Liver (tissue), 9 donors: ENCODE data around the gene KIF26B. TPM values are rescaled to one million over a fixed set of nuclear protein-coding genes. Genes with fewer than 3 reads are reported as not detected.
A peak's percentile ranks its signal among the peaks of the same experiment; 100 is the strongest.

Source experiments
- DNase-seq: peaks from one replicate; pipeline ENCODE4 v3.0.0-alpha.2; 2017; ENCODE audit warnings: low spot score
- H3K27ac ChIP-seq, 2 donors: one replicate each; pipeline ENCODE4 v1.7.0; 2013; ENCODE audit warnings: inconsistent platforms in 2 of 2, low read length in 2 of 2, control low read depth in 1 of 2, low read depth in 1 of 2, mild to moderate bottlenecking in 1 of 2
- H3K27me3 ChIP-seq, 4 donors: one replicate each; pipeline versions ENCODE4 v1.6.1 to v1.7.0; 2013; ENCODE audit warnings: low read length in 3 of 4, inconsistent platforms in 1 of 4, mild to moderate bottlenecking in 1 of 4, moderate library complexity in 1 of 4; ENCODE audit not compliant: control insufficient read depth in 4 of 4, insufficient read depth in 4 of 4
- H3K36me3 ChIP-seq, 4 donors: one replicate each; pipeline versions ENCODE4 v1.6.1 to v1.7.0; 2013; ENCODE audit warnings: low read length in 3 of 4, mild to moderate bottlenecking in 3 of 4, low read depth in 1 of 4, moderate library complexity in 1 of 4; ENCODE audit not compliant: control insufficient read depth in 4 of 4, insufficient read depth in 3 of 4
- H3K4me1 ChIP-seq, 4 donors: one replicate each; pipeline versions ENCODE4 v1.6.1 to v1.7.0; 2013; ENCODE audit warnings: low read length in 3 of 4, mild to moderate bottlenecking in 3 of 4, moderate library complexity in 1 of 4; ENCODE audit not compliant: control insufficient read depth in 4 of 4, insufficient read depth in 4 of 4
- H3K4me3 ChIP-seq, 3 donors: one replicate each; pipeline versions ENCODE4 v1.6.1 to v1.7.0; 2013; ENCODE audit warnings: low read length in 3 of 3, control low read depth in 1 of 3, low read depth in 1 of 3, mild to moderate bottlenecking in 1 of 3
- H3K9ac ChIP-seq, 2 donors: one replicate each; pipeline ENCODE4 v1.7.0; 2013; ENCODE audit warnings: low read length in 2 of 2, mild to moderate bottlenecking in 2 of 2, moderate library complexity in 2 of 2, control low read depth in 1 of 2, low read depth in 1 of 2
- H3K9me3 ChIP-seq, 4 donors: one replicate each; pipeline versions ENCODE4 v1.6.1 to v1.7.0; 2013; ENCODE audit warnings: low read length in 3 of 4; ENCODE audit not compliant: control insufficient read depth in 4 of 4
- ATF3 ChIP-seq: IDR thresholded peaks from 2 replicates; pipeline ENCODE4 v1.6.1; 2016; ENCODE audit warnings: antibody characterized with exemption
- EGR1 ChIP-seq, 2 donors: IDR thresholded peaks; 2 replicates each; pipeline ENCODE4 v1.6.1; 2016 to 2018; ENCODE audit warnings: antibody characterized with exemption in 2 of 2, low read depth in 2 of 2
- FOXA1 ChIP-seq: IDR thresholded peaks from 2 replicates; pipeline ENCODE4 v1.6.1; 2016; ENCODE audit warnings: antibody characterized with exemption
- FOXA2 ChIP-seq: IDR thresholded peaks from 2 replicates; pipeline ENCODE4 v1.6.1; 2016; ENCODE audit warnings: antibody characterized with exemption
- GABPA ChIP-seq, 2 donors: IDR thresholded peaks in 1 of 2; conservative IDR thresholded peaks in 1 of 2; 2 replicates each; pipeline ENCODE4 v1.6.1; 2016; ENCODE audit warnings: antibody characterized with exemption in 2 of 2, mild to moderate bottlenecking in 1 of 2, moderate library complexity in 1 of 2
- HNF4G ChIP-seq: IDR thresholded peaks from 2 replicates; pipeline ENCODE4 v1.6.1; 2016; ENCODE audit warnings: antibody characterized with exemption
- JUND ChIP-seq, 2 donors: IDR thresholded peaks; 2 replicates each; pipeline ENCODE4 v1.6.1; 2016; ENCODE audit warnings: antibody characterized with exemption in 2 of 2
- RAD21 ChIP-seq, 2 donors: IDR thresholded peaks; 2 replicates each; pipeline ENCODE4 v1.6.1; 2016; ENCODE audit warnings: antibody characterized with exemption in 2 of 2, mild to moderate bottlenecking in 2 of 2
- REST ChIP-seq: IDR thresholded peaks from 2 replicates; pipeline ENCODE4 v1.6.1; 2016; ENCODE audit warnings: antibody characterized with exemption, mild to moderate bottlenecking
- SP1 ChIP-seq: IDR thresholded peaks from 2 replicates; pipeline ENCODE4 v1.6.1; 2018; ENCODE audit warnings: antibody characterized with exemption, mild to moderate bottlenecking
- YY1 ChIP-seq: IDR thresholded peaks from 2 replicates; pipeline ENCODE4 v1.6.1; 2016; ENCODE audit warnings: antibody characterized with exemption, mild to moderate bottlenecking
- ZBTB33 ChIP-seq: IDR thresholded peaks from 2 replicates; pipeline ENCODE4 v1.6.1; 2016; ENCODE audit warnings: antibody characterized with exemption
- WGBS: extraction: QIAGEN DNeasy Blood & Tissue Kit; methylation state at CpG from one replicate; pipeline ENCODE4 v1.1.7; 2013; 5-methylcytosine and 5-hydroxymethylcytosine counted together
- polyA plus RNA-seq, 2 donors: library from polyadenylated mRNA; stranded (reverse) in 1 of 2; unstranded in 1 of 2; fragments of 200-250 nt in 1 of 2; fragments of >200 nt in 1 of 2; fragmentation: Nextera tagmentation in 1 of 2; extraction: Ambion mirVana in 1 of 2; gene quantifications; one replicate each; pipeline versions ENCODE4 v1.2.1 to v1.2.3, GENCODE V29; 2013 to 2015
- total RNA-seq, 2 donors: library from RNA; depleted of rRNA; stranded (reverse); fragments of >200 nt; gene quantifications; one replicate each; pipeline ENCODE4 v1.2.3, GENCODE V29; 2014
- TF ChIP-seq, protein P1 (sequence below): IDR thresholded peaks from 2 replicates; pipeline ENCODE4 v1.6.1; 2016; ENCODE audit warnings: antibody characterized with exemption
- TF ChIP-seq, protein P2 (sequence below): fragments of 150-350 bp; IDR thresholded peaks from 2 replicates; pipeline ENCODE4 v1.5.1; 2017; ENCODE audit warnings: improper control_type of control experiment, low read depth, low read length; ENCODE audit not compliant: missing input control
- donor health status: healthy.
- donor health status: healthy.
- donor health status: healthy.
- donor health status: healthy.
- donor health status: healthy.

The KIF26B gene
- total and polyA plus RNA-seq, 4 donors: 0.10 to 1.7 (median 0.34) TPM

- H3K27me3 ChIP-seq: no peaks in the 10 kb centered on the region
- H3K36me3 ChIP-seq: no peaks in the 10 kb centered on the region
- WGBS: 63% methylated on average over 13 of the region's 13 CpGs
- TF ChIP-seq, protein P1, sequence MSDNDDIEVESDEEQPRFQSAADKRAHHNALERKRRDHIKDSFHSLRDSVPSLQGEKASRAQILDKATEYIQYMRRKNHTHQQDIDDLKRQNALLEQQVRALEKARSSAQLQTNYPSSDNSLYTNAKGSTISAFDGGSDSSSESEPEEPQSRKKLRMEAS: no peak
- TF ChIP-seq GABPA (IDR thresholded peaks at IDR 0.05 in 1 of 2, conservative IDR thresholded peaks at IDR 0.05 in 1 of 2): peak in 1 of 2 donors; percentile 38
- no peaks in the 10 kb centered on the region for H3K9me3 ChIP-seq
- H3K4me3 ChIP-seq: no peak overlapping the region
- H3K4me1 ChIP-seq: peaks cover 0 to 4% (median 0%) of the 10 kb centered on the region in 4 donors
- no peak overlapping the region for H3K9ac ChIP-seq
- no peak overlapping the region for H3K27ac ChIP-seq
- DNase-seq: no peak
Measured at GRCh38 chr1:245168086-245168485, 13.3 kb downstream of the KIF26B start.

- 77% methylated on average over 7 of the region's 7 CpGs for WGBS
- Histone ChIP-seq H3K27ac (no peak overlapping the region), H3K9me3 (no peaks in the 10 kb centered on the region), H3K4me3 (no peak overlapping the region), H3K9ac (no peak overlapping the region), H3K4me1 (peaks cover 0 to 4% (median 0%) of the 10 kb centered on the region in 4 donors), H3K36me3 (no peaks in the 10 kb centered on the region), H3K27me3 (no peaks in the 10 kb centered on the region)
- DNase-seq: no peak
- TF ChIP-seq, protein P1: no peak
- TF ChIP-seq ZBTB33 (no peak), EGR1 (IDR thresholded peaks at IDR 0.05; ENCODE audit: low read depth in 2 of 2) (no peak), JUND (IDR thresholded peaks at IDR 0.05) (no peak), YY1 (no peak), FOXA2 (no peak), REST (no peak)
Measured at GRCh38 chr1:245168906-245169305, 14.1 kb downstream of the KIF26B start.

DNA sequence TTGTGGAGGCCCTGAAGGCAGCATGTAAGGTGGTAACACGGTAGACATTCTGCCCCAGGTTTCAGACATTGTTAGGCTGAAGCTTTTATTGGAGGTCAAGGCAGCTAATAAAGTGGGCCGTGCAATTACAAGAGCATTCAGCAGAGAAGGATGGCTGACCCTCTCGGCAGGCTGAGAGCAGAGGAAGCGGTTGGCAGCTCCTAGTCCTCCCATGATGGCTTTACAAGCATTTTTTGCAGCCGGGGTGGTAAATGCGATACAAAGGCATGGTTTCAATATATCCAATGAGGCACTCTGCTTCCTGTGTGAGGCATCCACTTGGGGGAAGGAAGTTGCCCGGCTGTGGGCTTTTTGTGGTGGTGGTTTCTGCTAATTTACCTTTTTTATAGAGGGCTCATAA, 14.6 kb downstream of the KIF26B start:
- no peaks in the 10 kb centered on the region for H3K27me3 ChIP-seq
- no peak overlapping the region for H3K9ac ChIP-seq
- H3K4me1 ChIP-seq: peaks cover 0 to 4% (median 0%) of the 10 kb centered on the region in 4 donors
- no peaks in the 10 kb centered on the region for H3K36me3 ChIP-seq
- H3K27ac ChIP-seq: no peak overlapping the region
- no peak for TF ChIP-seq RAD21 (IDR thresholded peaks at IDR 0.05)
- no peak for TF ChIP-seq HNF4G
- no peak for TF ChIP-seq EGR1 (IDR thresholded peaks at IDR 0.05; ENCODE audit: low read depth in 2 of 2)
- no peak for TF ChIP-seq SP1
- no peak for TF ChIP-seq ATF3
- TF ChIP-seq, protein P1: no peak
- no peak for TF ChIP-seq FOXA1
- no peak for TF ChIP-seq ZBTB33
- TF ChIP-seq, protein P2, sequence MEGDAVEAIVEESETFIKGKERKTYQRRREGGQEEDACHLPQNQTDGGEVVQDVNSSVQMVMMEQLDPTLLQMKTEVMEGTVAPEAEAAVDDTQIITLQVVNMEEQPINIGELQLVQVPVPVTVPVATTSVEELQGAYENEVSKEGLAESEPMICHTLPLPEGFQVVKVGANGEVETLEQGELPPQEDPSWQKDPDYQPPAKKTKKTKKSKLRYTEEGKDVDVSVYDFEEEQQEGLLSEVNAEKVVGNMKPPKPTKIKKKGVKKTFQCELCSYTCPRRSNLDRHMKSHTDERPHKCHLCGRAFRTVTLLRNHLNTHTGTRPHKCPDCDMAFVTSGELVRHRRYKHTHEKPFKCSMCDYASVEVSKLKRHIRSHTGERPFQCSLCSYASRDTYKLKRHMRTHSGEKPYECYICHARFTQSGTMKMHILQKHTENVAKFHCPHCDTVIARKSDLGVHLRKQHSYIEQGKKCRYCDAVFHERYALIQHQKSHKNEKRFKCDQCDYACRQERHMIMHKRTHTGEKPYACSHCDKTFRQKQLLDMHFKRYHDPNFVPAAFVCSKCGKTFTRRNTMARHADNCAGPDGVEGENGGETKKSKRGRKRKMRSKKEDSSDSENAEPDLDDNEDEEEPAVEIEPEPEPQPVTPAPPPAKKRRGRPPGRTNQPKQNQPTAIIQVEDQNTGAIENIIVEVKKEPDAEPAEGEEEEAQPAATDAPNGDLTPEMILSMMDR: no peak
- no peak for TF ChIP-seq YY1
- no peak for TF ChIP-seq FOXA2
- H3K9me3 ChIP-seq: no peaks in the 10 kb centered on the region
- DNase-seq: no peak
- 71% methylated on average over 7 of the region's 7 CpGs for WGBS
- no peak overlapping the region for H3K4me3 ChIP-seq
